Epidermal melanocyte (primary cell): Measurements from ENCODE around the gene MECR.
A peak's percentile ranks its signal among the peaks of the same experiment; 100 is the strongest.

Experiments used
- DNase-seq: peaks from one replicate; pipeline ENCODE4 v3.0.0; 2011; ENCODE audit warnings: low spot score; ENCODE audit not compliant: insufficient read length

Gene MECR

DNA sequence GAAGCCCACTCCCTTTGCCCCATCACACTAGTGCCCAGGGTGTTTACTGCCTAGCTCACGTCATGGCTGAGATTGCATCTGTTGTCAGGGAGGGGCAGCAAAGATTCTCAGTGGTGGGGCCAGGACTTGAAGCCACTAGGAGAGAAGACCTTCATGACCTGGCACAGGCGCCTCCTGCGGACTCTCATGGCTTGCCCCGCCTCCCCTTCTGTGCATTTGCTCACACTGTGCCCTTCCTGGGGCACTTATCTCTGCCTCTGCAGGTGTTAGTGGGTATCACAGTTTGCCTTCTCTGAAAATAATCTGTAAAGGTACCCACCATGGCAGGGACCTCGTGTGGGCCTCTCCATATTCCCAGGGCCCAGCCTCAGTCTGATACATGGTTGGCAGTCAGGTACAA lies 25.7 kb upstream of the MECR start:
- no peak for DNase-seq

DNA sequence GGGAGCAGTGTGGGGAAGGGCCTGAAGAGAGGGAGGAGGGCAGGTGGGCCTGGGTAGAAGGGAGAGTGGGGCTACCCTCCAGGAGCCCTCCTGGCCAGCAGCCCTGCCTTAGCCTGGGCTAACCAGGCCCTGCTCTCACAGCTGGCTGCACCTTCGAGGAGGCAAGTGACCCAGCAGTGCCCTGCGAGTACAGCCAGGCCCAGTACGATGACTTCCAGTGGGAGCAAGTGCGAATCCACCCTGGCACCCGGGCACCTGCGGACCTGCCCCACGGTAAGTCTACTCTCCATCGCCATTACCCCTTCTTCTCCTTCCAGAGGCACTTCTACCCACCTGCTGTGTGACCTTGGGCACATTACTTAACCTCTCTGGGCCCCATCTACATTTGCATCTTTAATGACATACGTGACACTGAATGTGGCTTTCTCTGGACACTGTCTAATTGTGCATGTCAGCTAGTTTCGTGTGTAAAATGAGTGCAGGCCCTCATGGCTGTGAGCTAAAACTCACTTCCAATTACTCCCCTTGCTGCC lies 24.5 kb upstream of the MECR start:
- no peak for DNase-seq

DNA sequence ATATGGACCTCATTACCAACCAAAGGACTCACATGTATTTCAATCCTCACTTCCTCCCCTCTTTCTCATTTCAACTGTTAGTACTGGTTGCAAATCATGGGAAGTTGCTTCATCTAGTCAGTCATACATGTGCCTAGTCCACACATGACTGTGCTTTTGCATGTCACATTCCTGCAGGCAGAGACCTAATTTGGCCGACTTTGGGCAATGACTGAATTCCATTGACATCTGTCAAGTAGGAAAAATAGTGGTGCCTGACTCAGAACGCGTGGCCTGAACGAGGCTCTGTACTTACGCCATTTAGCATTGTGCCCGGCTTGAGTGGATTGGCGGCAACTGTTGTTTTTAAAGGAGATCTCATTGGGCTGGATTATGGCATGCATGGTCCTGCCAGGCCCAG lies 23.6 kb upstream of the MECR start:
- DNase-seq, result no peak

DNA sequence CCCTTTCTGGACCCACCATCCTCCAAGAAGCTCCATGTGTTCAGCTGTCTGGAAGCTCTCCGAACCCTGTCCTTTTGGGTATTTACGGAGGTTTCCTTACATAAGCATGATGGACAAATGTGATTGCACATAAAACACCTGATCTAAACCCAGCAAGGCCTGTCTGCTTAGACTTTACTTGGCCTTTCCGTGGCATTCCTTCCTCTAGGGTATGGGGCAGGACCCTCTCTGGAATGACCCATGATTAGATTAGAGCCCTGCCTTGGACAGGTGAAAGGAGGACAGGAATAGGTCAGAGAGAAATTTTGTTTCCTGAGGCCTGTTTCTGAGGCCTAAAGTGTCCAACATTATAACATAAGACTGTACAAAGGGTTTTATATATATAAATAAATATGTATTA lies 22.4 kb upstream of the MECR start:
- no peak for DNase-seq

DNA sequence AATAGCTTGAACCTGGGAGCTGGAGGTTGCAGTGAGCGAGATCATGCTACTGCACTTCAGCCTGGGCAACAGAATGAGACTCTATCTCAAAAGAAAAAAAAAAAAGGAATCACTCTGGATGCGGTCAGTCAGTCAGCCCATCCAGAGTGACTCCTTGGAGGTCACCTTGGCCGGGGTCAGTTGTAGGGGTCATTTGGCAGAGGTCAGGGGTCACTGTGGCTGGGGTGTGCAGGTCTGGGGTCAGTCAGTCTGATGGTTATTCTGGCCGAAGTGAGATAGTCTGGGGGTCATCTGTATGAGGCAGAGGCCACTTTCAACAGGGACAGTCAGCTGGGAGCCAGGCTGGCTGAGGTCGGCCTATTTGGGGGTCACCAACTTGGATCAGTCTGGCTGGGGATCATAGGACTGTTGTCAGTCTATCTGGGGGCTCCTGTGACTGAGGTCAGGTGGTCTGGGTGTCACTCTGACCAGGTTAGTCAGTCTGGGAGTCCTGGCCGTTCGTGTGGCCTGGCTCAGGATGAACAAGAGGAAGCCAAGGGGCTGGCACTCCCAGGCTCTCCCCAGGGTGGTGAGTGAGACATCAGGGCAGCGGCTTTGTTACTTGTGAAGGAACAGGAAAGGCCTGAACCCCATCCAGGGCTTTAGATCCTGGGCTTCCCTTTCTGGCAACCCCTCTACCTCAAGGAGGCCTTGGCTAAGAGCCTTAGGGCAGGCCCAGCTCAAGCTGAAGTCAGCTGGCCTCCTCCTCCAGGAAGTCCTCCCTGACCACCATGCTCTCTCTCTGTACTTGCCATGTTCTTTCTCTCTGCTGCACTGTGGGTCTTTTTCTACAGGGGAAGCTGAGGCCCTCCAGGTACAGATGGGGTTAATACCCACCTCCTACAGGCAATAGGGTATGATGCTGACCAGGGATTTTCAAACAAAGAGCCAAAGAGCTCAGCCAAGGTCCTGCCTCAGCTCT lies 20.7 kb upstream of the MECR start:
- no peak for DNase-seq

DNA sequence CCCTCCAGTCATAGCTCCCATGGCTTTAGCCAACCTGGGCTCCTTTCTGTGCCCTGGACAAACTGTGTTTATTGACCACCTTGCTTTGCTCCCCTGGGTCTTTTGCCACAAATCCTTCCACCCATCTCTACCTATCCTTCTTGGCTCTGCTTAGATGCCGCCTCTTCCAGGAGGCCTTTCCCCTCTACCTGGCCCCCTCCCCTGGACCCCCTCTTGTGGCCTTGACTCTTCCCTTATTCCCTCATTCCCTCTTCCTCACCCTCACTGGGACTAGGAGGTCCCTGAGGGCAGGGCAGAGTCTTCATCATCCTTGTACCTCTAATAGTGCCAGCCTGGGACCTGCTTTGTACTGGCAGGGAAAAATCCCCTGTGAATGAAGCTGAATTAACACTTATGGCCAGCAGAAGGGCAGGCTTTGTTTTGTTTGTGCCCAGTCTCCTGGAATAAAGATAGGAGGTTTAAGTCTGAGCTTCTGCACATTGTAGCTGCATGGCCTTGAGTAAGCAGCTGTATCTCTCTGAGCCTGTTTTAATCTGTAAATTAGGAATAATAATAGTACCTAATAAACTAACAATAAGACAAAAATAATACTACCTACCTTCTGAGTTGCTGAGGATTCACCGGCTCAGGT lies 19.3 kb upstream of the MECR start:
- no peak for DNase-seq

DNA sequence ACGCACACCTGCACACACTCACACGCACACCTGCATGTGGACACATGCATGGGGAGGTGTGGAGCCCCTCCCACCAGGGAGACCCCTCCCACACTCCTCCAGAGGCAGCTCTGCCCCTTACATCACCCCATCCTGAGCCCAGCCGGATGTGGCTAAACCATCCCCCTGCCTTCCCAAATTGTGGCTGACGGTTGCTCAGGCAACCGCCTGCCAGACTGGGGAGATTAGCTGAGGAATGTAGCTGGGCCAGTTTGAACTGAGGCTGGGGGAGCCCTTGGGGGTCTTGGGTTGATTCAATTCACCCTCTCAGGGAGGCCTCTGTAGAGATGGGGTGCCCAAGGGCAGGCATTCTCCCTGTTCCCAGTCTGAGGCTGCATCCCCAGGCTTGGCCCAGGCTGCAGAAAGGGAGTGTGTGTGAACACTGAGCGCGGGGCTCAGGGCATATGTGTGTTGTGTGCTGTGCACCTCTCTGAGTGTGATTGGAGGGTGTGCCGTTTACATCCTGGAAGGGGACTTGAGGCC lies 18.5 kb upstream of the MECR start:
- DNase-seq, result no peak

DNA sequence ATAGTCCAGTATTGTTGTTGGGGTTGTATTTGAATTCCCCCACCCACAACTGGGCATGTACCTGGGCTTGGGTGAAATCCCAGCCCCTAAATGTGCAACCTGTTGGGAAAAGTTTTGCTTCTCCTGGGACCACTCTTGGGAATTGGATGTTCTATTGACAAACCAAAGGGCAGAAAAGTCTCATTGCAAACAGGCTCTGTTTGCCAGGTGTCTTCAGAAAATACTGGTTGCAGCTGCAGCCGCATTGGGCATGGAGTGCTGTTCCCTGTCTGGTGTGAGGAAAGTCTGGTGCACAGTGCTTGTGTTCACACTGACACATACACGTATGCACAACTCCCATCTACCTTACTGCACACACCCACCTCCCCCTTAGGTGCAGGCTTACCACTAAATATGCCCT lies 17.7 kb upstream of the MECR start:
- no peak for DNase-seq

DNA sequence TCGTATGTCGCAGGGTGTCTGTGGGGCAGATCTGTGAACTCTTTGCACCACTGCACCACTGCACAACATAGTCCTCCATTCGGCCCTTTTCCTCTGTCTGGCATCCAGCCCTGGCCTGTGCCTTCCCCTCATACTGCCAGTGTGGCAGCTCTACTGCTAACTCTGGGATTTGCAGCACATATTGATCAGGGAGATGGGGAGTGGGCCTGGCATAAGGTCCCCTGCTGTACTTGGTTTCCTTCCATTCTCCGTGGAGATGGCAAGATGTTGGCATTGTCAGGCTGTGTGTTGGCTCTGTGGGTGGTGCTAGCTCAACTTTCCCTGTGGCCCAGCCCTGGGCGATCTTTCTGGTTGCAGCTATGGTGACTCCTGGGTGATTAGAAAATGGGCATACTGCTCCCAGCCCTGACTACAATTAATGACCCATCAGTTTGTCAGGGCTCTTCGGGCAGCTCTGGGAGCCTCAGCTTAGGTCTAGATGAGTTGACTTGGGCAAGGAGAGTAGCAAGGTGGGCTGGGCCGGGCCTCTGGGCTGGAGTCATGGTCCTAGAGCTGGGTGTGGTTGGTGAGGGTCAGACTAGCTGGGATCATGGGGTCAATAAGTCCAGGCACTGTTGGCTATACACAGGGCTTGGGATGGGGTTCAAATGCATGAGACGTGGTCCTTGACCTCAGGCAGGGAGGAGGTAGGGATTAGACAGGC lies 17.0 kb upstream of the MECR start:
- no peak for DNase-seq

DNA sequence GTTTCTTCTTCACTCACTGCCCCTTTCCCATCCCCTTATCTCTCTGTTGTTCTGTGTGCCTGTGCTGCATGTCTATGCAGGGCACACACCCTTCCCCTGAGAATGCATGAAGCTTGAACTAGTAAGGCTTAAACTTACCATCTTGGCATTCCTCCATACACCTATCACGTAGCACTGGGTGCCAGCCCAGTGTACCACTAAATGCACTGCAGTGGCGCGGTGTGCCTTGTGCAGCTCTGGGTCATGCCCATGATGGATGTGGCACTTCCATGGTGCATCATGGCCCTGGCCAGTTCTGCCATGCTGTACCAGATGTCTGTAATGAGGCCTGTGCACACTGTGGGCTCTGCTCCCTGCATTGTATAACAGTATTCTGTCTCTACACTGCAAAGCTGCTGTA lies 16.3 kb upstream of the MECR start:
- DNase-seq, result no peak

DNA sequence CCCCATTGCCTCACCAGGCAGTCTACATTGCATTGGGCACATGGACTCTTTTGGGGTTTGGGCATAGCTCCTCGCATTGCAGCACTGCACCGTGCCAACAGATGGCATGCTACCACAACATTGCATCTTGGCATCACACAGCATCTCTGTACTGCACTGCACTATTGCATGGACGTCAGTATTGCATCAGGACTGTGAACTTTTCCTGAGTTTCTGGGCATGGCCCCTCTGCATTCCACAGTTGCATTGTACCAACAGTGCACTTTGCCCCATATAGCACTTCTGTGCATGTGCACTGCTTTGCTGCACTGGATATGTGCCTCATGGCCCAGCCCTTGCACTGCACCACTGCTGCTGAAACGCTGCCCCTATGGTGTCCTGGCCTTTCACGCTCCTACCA lies 15.1 kb upstream of the MECR start:
- no peak for DNase-seq

DNA sequence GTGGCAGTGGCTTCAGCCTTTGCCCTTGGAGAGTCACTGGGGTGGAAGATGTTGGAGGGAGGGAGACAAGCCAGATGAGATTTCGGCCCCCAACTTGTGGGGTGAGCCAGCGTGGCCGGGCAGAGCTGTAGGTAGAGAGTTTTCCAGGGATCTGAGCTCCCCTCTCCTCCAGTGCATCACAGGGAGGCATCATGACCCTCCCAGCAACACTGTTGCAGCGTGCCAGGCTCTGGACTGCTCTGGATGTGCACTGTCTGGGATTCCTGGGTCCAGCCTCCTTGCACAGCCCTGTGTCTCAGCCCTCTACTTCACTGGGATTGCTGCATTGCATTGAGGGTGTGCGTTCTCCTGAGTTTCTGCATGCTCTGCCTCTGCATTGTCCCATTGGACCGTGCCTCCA lies 14.5 kb upstream of the MECR start:
- no peak for DNase-seq

DNA sequence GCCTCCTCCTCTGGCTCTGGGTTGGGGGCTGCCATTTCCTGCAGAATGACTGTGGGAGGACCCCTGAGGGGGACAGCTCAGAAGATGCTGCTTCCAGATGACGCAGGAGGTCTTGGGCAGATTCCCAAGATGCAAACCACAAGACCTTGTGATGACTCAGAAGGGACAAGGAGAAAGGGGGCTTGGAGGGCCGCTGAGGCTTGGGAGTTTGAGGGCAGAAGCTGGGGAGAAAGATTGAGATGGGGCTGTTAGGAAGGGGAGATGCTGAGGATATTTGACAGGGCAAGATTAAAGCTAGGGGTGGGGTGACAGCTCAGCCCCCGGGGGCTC lies 13.1 kb upstream of the MECR start:
- DNase-seq, result no peak

DNA sequence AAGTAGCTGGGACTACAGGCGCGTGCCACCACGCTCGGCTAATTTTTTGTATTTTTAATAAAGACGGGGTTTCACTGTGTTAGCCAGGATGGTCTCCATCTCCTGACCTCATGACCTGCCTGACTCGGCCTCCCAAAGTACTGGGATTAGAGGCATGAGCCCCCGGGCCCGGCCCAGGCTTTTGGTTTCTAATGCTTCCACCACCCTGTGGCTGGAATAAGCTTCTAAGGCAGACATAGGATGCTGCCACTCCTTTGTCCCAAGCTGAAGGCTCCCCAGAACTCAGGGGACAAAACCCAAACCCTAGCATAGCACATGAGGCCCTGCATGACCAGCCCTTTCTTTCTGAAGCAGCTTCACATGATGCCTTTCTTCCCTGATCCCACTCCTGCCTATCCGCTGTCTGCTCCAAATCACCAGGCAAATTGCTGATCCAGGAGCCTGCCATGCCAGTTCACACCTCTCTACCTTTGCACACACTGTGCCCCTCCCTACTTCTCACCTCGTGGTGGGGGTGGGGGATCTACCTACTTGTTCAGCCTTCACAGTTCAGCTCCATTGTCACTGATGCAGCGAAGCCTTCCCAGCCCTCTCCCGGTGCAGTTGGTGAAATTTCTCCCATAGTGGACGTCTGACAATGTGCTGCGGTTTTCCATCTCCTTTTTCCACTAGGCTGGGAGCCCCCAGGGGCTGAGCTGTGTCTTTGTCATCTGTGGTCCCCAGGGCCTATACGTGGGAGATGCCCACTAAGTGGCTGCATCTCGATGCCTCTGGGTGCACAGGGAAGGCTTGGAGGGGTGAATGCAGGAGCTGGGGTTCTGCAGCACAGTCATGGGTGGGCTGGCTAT lies 12.5 kb upstream of the MECR start:
- no peak for DNase-seq

DNA sequence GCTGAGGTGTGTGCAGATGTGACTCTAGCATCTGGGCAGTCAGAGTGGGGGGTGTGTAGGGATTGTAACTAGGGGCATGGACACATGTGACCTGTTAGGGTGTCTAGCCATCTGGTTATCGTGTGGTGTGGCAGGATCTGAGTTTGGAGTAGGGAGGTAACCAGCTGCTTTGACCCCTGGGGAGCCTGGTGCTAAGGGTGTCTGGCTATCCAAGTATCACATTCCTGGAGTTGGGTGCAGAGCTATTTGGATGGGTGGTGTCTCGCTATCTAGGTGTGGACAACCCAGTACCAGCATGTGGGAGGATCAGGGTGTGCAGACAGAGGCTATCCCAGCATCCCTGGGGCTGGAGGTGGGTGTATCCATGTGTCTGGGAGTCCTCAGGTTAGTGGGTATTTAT lies 10.3 kb upstream of the MECR start:
- no peak for DNase-seq

DNA sequence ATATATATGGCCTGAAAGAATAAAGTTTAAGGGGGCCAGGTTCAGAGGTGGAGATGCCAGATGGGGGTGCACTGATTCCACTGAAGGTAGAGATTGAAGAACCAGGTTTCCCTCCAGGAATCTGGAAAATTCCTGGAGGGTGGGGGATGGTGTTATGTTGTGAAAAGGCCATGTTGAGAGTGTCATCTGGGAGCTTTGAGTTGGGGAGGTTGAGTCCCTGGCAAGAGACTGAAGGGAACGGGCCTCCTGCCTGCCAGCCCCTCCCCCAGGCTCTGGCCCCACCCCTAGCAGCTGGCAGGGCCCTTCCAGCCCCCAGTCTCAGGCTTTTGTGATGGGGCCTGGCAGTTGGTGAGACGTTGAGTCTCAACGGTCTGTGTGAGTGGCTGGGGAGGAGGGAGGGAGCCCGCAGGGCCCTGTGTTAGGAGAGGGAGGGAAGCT lies 9.7 kb upstream of the MECR start:
- no peak for DNase-seq

DNA sequence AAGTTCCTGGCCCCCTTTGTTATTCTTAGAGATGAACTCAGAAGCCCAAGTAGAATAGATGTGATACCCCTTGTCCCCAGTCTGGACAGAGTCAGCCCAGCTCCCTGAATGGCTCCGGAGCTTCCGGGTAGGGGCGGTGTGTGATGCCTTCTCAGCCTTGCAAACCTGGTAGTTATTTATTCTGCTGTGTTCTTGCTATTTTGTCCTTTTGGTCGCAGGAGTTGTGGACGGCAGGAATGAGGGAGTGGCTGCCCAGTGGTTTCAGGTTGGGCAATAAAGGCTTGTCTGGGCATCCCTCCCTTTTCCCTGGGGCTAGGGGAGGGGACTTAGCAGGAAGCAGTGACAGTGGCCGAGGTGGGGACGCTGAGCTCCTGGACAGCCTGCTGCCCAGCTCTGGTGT lies 8.4 kb upstream of the MECR start:
- DNase-seq, result no peak

DNA sequence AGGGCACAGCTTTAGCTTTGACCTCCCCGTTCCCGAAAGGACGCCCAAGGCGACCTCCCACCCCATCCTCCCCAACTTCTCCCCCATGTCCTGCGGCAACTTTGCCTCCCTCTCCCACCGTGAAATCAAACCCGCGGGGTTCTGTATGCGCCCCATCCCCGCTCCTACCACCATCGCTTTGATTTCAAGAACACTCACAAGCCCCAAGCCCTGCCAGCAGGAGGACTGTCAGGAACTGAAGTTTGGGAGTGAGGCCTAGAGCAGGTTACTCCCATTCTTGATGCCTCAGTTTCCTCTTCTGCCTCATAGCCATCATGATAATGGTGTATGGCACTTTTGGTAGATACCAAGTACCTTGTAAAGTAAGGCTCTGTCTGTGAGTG lies 7.9 kb upstream of the MECR start:
- DNase-seq, result no peak

DNA sequence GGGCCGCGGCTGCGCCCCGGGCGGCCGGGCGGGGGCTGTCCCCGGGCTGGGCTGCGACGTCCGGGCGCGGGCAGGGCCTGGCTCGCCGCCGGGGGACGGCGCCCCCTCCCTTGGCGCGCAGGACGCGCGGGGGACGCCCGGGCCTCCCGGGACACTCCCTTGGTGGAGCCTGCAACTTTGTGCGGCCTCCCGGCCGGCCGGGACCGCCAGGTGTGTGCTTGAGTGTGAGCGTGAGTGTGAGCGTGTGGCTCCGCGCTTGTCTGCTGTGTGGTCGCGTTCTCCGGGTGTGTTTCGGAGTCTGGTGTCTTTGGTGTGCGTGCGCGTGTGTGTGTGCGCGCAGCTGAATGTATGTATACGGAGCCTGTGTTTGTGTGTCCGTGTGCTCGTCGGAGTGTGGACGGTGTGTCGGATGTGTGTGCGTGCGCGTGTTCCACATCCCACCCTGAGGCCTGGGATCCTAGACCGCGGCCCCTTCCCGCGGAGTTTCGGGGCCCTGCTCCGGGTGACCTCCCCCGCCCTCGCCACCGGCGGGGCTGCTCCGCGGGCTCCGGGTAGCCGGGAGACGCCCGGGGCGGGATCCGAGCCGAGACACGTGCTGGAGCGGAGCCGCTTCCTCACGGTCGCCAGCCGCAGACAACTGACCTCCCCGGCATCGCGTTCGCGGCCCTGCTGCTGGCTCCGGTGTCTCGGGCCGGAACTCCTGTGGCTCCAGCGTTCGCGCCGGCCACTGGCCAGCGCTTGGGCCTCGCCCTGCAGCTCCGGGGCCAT lies 7.3 kb upstream of the MECR start:
- peak; percentile 60 for DNase-seq

DNA sequence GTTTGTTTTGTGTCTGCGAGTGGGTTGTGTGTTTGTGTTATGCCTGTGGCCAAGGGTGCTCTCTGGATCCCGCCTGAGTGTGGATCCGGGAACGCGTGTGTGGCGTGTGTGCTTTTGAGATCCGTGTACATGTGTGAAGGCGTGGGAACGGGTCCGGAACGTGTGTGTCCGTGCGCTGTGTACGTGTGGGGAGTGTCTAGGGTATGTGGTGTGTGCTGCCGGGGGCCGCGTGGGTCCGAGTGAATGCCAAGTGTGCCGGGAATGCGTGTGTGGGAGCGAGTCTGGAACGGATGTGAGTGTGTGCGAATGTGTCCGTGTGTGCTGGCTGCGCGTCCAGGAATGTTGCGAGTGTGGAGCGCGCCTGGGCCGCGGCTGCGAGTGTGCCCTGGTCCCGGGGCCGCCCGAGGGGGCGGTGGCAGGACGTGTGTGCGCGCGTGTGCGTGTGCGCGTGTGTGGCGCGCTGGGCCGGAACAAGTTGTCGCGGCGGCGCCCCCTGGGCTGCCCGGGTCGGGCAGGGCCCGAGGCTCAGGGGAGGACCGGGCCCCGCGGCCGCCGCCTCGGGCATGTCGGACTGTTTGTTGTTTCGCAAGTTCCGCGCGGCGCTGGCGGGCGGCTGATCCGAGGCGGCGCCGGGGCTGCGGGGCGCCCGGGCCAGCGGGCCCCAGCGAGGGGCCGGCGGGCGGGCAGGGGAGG lies 6.5 kb upstream of the MECR start:
- DNase-seq, result peak; percentile 55
